GM12873 (cell line): ENCODE data around the gene MAP3K19.

Source experiments
- TF ChIP-seq, protein P1 (sequence below): IDR thresholded peaks from 2 replicates; pipeline ENCODE4 v1.5.1; 2012; ENCODE audit warnings: low read depth, mild to moderate bottlenecking, moderate library complexity, low read length, control low read depth; ENCODE audit not compliant: insufficient read depth; ENCODE audit errors: missing control alignments

MAP3K19 gene

GRCh38 chr2:134979221-134979620, 68.0 kb downstream of the MAP3K19 start:
- TF ChIP-seq, protein P1, sequence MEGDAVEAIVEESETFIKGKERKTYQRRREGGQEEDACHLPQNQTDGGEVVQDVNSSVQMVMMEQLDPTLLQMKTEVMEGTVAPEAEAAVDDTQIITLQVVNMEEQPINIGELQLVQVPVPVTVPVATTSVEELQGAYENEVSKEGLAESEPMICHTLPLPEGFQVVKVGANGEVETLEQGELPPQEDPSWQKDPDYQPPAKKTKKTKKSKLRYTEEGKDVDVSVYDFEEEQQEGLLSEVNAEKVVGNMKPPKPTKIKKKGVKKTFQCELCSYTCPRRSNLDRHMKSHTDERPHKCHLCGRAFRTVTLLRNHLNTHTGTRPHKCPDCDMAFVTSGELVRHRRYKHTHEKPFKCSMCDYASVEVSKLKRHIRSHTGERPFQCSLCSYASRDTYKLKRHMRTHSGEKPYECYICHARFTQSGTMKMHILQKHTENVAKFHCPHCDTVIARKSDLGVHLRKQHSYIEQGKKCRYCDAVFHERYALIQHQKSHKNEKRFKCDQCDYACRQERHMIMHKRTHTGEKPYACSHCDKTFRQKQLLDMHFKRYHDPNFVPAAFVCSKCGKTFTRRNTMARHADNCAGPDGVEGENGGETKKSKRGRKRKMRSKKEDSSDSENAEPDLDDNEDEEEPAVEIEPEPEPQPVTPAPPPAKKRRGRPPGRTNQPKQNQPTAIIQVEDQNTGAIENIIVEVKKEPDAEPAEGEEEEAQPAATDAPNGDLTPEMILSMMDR, result no peak

DNA sequence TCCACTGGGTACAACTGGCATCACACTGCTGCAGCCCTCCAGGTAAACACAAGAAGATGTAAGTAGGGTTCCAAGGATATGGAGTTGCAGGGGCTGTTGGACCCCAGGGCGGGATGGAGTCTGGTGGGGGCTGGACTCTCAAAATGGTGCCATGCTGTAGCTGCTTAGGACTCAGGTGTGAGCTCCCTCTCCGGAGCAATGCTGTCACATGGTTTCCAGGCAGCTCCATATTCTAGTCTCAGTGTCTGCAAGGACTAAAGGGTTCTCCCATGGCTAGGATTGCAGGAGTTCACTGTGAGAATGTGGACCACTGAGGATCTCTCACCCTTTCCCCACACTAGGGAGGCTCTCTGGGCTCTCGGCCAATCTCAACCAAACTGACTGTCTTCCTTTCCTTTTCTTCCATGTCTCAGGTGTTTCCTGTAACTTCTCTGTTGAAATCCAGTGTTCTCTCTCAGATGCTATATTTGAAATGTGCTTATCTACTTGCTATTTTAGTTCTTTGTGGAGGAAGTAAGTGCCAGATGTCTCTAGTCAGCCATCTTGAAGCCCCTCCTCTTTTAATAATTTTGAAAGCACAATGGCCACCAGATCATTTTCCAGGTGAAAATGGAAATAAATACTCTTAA, 71.1 kb downstream of the MAP3K19 start:
- TF ChIP-seq, protein P1, result no peak

- TF ChIP-seq, protein P1, result no peak
These were observed 71.8 kb downstream of the MAP3K19 start for GRCh38 chr2:134975281-134976009.

DNA sequence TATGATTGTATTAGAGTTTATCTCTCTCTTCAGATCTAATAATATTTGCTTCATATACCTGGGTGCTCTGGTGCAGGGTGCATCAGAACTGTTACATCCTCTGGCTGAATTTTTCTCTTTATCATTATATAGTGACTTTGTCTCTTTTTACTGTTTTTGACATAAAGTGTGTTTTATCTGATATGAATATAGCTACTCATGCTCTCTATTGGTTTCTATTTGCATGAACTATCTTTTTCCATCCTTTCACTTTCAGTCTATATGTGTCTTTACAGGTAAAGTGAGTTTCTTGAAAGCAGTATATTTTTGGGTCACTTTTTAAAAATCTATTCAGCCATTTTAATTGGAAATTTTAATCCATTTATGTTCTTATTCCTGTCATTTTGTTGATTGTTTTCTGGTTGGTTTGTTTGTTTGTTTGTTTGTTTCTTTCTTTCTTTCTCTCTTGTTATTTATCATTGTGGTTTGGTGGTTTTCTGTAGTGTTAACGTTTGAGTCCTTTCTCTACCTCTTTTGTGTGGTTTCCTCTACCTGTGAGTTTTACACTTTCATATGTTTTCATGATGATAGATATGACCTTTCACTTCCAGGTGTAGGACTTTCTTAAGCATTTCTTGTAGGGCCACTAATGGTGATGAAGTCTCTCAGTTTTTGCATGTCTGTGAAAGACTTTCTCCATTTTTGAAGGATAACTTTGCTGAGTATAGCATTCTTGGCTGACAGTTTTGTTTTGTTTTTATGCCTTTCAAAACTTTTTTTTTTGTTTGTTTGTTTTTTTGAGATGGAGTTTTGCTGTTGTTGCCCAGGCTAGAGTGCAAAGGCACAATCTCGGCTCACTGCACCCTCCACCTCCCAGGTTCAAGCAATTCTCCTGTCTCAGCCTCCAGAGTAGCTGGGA, 73.8 kb downstream of the MAP3K19 start:
- TF ChIP-seq, protein P1, result no peak

DNA sequence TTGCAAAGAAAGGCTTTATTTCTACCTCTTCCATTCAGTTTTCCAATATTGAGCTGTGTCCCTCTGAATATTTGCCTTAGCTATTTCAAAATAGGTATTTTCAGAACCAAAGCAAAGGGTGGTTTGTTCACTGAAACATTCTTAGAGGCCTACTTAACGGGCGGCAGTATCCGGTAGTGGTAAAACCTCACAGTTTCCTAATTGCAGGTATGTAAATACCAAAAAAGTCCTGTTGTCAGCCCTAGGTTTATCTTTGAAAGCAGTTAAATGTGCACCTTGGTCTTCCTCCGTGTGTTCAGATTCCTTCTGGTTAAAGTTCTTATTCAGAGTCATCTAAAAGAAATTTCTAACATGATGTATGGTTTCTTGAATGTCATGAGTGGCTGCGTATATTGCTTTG, 89.8 kb downstream of the MAP3K19 start:
- TF ChIP-seq, protein P1, result no peak

- TF ChIP-seq, protein P1, result no peak
These were observed 91.5 kb downstream of the MAP3K19 start for GRCh38 chr2:134955744-134956143.

DNA sequence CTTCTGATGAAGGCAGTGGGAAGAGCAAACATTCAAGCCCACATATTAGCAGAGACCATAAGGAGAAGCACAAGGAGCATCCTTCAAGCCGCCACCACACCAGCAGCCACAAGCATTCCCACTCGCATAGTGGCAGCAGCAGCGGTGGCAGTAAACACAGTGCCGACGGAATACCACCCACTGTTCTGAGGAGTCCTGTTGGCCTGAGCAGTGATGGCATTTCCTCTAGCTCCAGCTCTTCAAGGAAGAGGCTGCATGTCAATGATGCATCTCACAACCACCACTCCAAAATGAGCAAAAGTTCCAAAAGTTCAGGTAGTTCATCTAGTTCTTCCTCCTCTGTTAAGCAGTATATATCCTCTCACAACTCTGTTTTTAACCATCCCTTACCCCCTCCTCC, 93.2 kb downstream of the MAP3K19 start:
- TF ChIP-seq, protein P1, result no peak
